ENCODE data around the gene BRD4. TPM values are rescaled to one million over a fixed set of nuclear protein-coding genes. Genes with fewer than 3 reads are reported as not detected.

Gene BRD4
- total and polyA plus RNA-seq, 2 donors from 2014 or later: 14.3 to 107 TPM

GRCh38 chr19:15241259-15241910, 91.0 kb downstream of the BRD4 start:
- H3K4me3 ChIP-seq (ENCODE audit: low read length in 3 of 3): no peak overlapping the region
- TF ChIP-seq CTCF (IDR thresholded peaks at IDR 0.05; ENCODE audit: borderline replicate concordance, extremely low read depth, insufficient read depth): no peak
- H3K9ac ChIP-seq (ENCODE audit: low read length in 3 of 3): no peak overlapping the region
- no peak for DNase-seq
- no peaks in the 10 kb centered on the region for H3K9me3 ChIP-seq (ENCODE audit: control insufficient read depth in 2 of 3, insufficient read depth in 1 of 3, low read length in 3 of 3)
- H3K4me1 ChIP-seq (ENCODE audit: control insufficient read depth in 2 of 3, insufficient read depth in 2 of 3, low read depth in 1 of 3, low read length in 3 of 3): peaks cover 0 to 6% (median 0%) of the 10 kb centered on the region in 3 donors
- H3K36me3 ChIP-seq (ENCODE audit: control insufficient read depth in 2 of 3, insufficient read depth in 3 of 3, low read length in 3 of 3): peaks cover 5 to 41% (median 41%) of the 10 kb centered on the region in 3 donors
- intact Hi-C loops (cut with DNase I): no loop called here
- no peaks in the 10 kb centered on the region for H3K27me3 ChIP-seq (ENCODE audit: control insufficient read depth, insufficient read depth, low read length)
- H3K27ac ChIP-seq (ENCODE audit: low read depth in 2 of 2, low read length in 2 of 2): no peak overlapping the region
- FAIRE-seq: no peak

GRCh38 chr19:15240515-15240914, 91.8 kb downstream of the BRD4 start:
- Histone ChIP-seq H3K36me3 (ENCODE audit: control insufficient read depth in 2 of 3, insufficient read depth in 3 of 3, low read length in 3 of 3) (peaks cover 5 to 50% (median 41%) of the 10 kb centered on the region in 3 donors), H3K27ac (ENCODE audit: low read depth in 2 of 2, low read length in 2 of 2) (no peak overlapping the region), H3K4me1 (ENCODE audit: control insufficient read depth in 2 of 3, insufficient read depth in 2 of 3, low read depth in 1 of 3, low read length in 3 of 3) (peaks cover 0 to 6% (median 0%) of the 10 kb centered on the region in 3 donors), H3K27me3 (ENCODE audit: control insufficient read depth, insufficient read depth, low read length) (no peaks in the 10 kb centered on the region), H3K9me3 (ENCODE audit: control insufficient read depth in 2 of 3, insufficient read depth in 1 of 3, low read length in 3 of 3) (no peaks in the 10 kb centered on the region), H3K4me3 (ENCODE audit: low read length in 3 of 3) (no peak overlapping the region), H3K9ac (ENCODE audit: low read length in 3 of 3) (no peak overlapping the region)
- no peak for FAIRE-seq
- intact Hi-C loops (cut with DNase I): no loop called here
- TF ChIP-seq CTCF (IDR thresholded peaks at IDR 0.05; ENCODE audit: borderline replicate concordance, extremely low read depth, insufficient read depth): no peak
- no peak for DNase-seq

GRCh38 chr19:15239337-15239949, 92.9 kb downstream of the BRD4 start:
- intact Hi-C loops (cut with DNase I): no loop called here
- Histone ChIP-seq H3K36me3 (ENCODE audit: control insufficient read depth in 2 of 3, insufficient read depth in 3 of 3, low read length in 3 of 3) (peaks cover 3 to 53% (median 33%) of the 10 kb centered on the region in 3 donors), H3K9ac (ENCODE audit: low read length in 3 of 3) (no peak overlapping the region), H3K9me3 (ENCODE audit: control insufficient read depth in 2 of 3, insufficient read depth in 1 of 3, low read length in 3 of 3) (no peaks in the 10 kb centered on the region), H3K27me3 (ENCODE audit: control insufficient read depth, insufficient read depth, low read length) (no peaks in the 10 kb centered on the region), H3K4me3 (ENCODE audit: low read length in 3 of 3) (no peak overlapping the region), H3K27ac (ENCODE audit: low read depth in 2 of 2, low read length in 2 of 2) (no peak overlapping the region), H3K4me1 (ENCODE audit: control insufficient read depth in 2 of 3, insufficient read depth in 2 of 3, low read depth in 1 of 3, low read length in 3 of 3) (no peaks in the 10 kb centered on the region)
- no peak for TF ChIP-seq CTCF (IDR thresholded peaks at IDR 0.05; ENCODE audit: borderline replicate concordance, extremely low read depth, insufficient read depth)
- FAIRE-seq (no peak), DNase-seq (no peak)

All from kidney (tissue), 14 donors.